ENCODE measurements around the gene GNPNAT1. TPM values are rescaled to one million over a fixed set of nuclear protein-coding genes. Genes with fewer than 3 reads are reported as not detected.

The GNPNAT1 gene
- total and polyA plus RNA-seq, 2 donors (not counting 3 experiments of a cell fraction or from before 2014, with no cell fraction given) = 18.7 to 38.9 TPM

DNA sequence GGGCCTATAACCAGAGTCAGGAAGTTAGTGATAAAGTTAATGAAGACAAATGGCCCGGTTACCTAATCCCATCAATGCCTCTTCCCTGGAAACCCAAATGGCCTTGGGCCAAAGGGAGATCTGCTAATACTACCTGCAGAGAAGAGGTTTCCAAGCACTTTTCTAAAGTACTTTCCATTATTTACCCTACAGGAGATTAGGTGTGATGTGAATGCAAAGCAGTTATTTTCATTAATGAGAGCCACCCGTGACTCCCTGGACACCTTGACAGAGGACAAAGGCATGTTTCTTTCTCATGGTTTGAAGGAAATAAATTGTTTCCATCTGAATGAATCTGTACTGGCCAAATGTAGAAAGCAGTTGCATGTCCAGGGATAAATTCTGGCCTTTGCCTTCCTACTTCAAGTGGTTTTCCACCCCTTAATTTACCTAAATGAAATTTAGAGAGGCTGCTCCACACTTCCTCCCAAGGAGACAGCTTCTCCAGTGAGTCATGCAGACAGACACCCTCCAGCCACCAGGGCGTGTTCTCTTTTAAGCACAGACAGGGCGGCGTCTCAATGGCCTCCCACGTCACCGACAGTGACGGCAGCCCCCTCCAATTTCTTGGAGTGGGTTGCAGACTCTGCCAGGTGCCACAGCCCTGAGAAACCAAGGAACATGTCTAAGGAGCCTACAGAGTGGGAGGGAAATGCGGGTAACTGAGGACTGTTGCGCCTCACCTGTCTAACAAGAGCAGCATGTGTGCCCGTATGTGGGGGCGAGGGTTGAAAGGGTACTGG is 43.9 kb upstream of the GNPNAT1 start:
- H3K9ac ChIP-seq (replicated peaks; ENCODE audit: extremely low read depth, insufficient read depth, low read length) = no peak overlapping the region
- no peaks in the 10 kb centered on the region for H3K9me1 ChIP-seq (replicated peaks; ENCODE audit: control insufficient read depth, extremely low read depth, insufficient read depth, low read length)
- H3K9me3 ChIP-seq (replicated peaks; ENCODE audit: control insufficient read depth, insufficient read depth, low read length) = no peaks in the 10 kb centered on the region
- no peaks in the 10 kb centered on the region for H3K27me3 ChIP-seq (ENCODE audit: control insufficient read depth in 2 of 2, insufficient read depth in 2 of 2, low read length in 2 of 2)
- peak overlapping the region; percentile 74 for H3K27ac ChIP-seq (ENCODE audit: insufficient read depth, low read depth, low read length)
- intact Hi-C loops (cut with micrococcal nuclease) (no loop called here), dilution Hi-C loops (cut with MboI; ENCODE audit: extremely low pct_ligation_motif_present, low sequenced_read_pairs) (no loop called here)
- ChIA-PET CTCF (interaction anchor here (0.6 to 3.5 kb wide), 5 partner anchors 8 to 125 kb away, joined by 3 to 16 read pairs (median 5); no protein-coding TSS in a partner anchor), POLR2A (no interaction called here)
- no peak for TF ChIP-seq JUN (IDR thresholded peaks at IDR 0.05; ENCODE audit: borderline replicate concordance, insufficient read depth, insufficient read length, low read depth)
- no peak for TF ChIP-seq GATA2 (IDR thresholded peaks at IDR 0.05; ENCODE audit: insufficient read depth, insufficient read length, low read depth, low read length)
- no peak for TF ChIP-seq FOS (IDR thresholded peaks at IDR 0.05; ENCODE audit: borderline replicate concordance, insufficient read depth, low read length)
- TF ChIP-seq POLR2AphosphoS5 (IDR thresholded peaks at IDR 0.05; ENCODE audit: insufficient read depth, low read depth, low read length) = no peak
- TF ChIP-seq EZH2 (IDR thresholded peaks at IDR 0.05; ENCODE audit: borderline replicate concordance, low read depth, low read length, severe bottlenecking) = no peak
- TF ChIP-seq MYC (IDR thresholded peaks at IDR 0.05; ENCODE audit: low read depth, low read length) = no peak
- TF ChIP-seq, protein P1, sequence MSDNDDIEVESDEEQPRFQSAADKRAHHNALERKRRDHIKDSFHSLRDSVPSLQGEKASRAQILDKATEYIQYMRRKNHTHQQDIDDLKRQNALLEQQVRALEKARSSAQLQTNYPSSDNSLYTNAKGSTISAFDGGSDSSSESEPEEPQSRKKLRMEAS (IDR thresholded peaks at IDR 0.05; ENCODE audit: insufficient read depth, insufficient read length) = no peak
- TF ChIP-seq, protein P2, sequence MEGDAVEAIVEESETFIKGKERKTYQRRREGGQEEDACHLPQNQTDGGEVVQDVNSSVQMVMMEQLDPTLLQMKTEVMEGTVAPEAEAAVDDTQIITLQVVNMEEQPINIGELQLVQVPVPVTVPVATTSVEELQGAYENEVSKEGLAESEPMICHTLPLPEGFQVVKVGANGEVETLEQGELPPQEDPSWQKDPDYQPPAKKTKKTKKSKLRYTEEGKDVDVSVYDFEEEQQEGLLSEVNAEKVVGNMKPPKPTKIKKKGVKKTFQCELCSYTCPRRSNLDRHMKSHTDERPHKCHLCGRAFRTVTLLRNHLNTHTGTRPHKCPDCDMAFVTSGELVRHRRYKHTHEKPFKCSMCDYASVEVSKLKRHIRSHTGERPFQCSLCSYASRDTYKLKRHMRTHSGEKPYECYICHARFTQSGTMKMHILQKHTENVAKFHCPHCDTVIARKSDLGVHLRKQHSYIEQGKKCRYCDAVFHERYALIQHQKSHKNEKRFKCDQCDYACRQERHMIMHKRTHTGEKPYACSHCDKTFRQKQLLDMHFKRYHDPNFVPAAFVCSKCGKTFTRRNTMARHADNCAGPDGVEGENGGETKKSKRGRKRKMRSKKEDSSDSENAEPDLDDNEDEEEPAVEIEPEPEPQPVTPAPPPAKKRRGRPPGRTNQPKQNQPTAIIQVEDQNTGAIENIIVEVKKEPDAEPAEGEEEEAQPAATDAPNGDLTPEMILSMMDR (IDR thresholded peaks at IDR 0.05; ENCODE audit: extremely low read depth in 1 of 2, insufficient read depth in 1 of 2, low read depth in 1 of 2, low read length in 2 of 2) = no peak
- TF ChIP-seq POLR2A (IDR thresholded peaks at IDR 0.05; ENCODE audit: low read depth, low read length) = no peak
- no peaks in the 10 kb centered on the region for H3K36me3 ChIP-seq (ENCODE audit: control insufficient read depth in 2 of 2, extremely low read depth in 1 of 2, insufficient read depth in 2 of 2, low read length in 2 of 2)
- DNase-seq (ENCODE audit: low read depth, low spot score) (no peak), FAIRE-seq (no peak)
- no peak overlapping the region for H3K4me3 ChIP-seq (replicated peaks in 1 of 3; ENCODE audit: insufficient read depth in 1 of 3, low read depth in 1 of 3, low read length in 3 of 3)
- no TSS peak for BruUV-seq (replicated peaks)
- no peaks in the 10 kb centered on the region for H4K20me1 ChIP-seq (replicated peaks; ENCODE audit: control insufficient read depth, extremely low read depth, insufficient read depth, low read length)
- H3K4me2 ChIP-seq (ENCODE audit: insufficient read depth, low read length) = peak overlapping the region; percentile 46
- peak overlapping the region; percentile 40 for H2AFZ ChIP-seq (ENCODE audit: low read depth, low read length)
- peaks cover 10% of the 10 kb centered on the region for H3K4me1 ChIP-seq (ENCODE audit: control insufficient read depth, extremely low read depth, insufficient read depth, low read length)
- H3K79me2 ChIP-seq (ENCODE audit: control insufficient read depth, insufficient read depth, low read length) = no peaks in the 10 kb centered on the region
